Mucosa of rectum (tissue), 2 donors: ENCODE measurements around the gene ARRDC1.

Experiments used
- H3K27ac ChIP-seq, 2 donors: one replicate each; pipeline ENCODE4 v1.7.0; 2013; ENCODE audit warnings: inconsistent platforms in 2 of 2, low read depth in 2 of 2, low read length in 2 of 2
- H3K27me3 ChIP-seq, 2 donors: one replicate each; pipeline ENCODE4 v1.7.0; 2013; ENCODE audit warnings: low read length in 2 of 2; ENCODE audit not compliant: control insufficient read depth in 2 of 2, insufficient read depth in 2 of 2
- H3K36me3 ChIP-seq, 2 donors: one replicate each; pipeline ENCODE4 v1.7.0; 2013; ENCODE audit warnings: low read length in 2 of 2; ENCODE audit not compliant: control insufficient read depth in 2 of 2, insufficient read depth in 2 of 2
- H3K4me1 ChIP-seq, 2 donors: one replicate each; pipeline ENCODE4 v1.7.0; 2013; ENCODE audit warnings: low read length in 2 of 2, mild to moderate bottlenecking in 1 of 2; ENCODE audit not compliant: control insufficient read depth in 2 of 2, insufficient read depth in 2 of 2
- H3K4me3 ChIP-seq, 2 donors: one replicate each; pipeline ENCODE4 v1.7.0; 2013; ENCODE audit warnings: low read length in 2 of 2
- H3K9ac ChIP-seq, 2 donors: one replicate each; pipeline ENCODE4 v1.7.0; 2013; ENCODE audit warnings: low read length in 2 of 2, low read depth in 1 of 2, mild to moderate bottlenecking in 1 of 2
- H3K9me3 ChIP-seq, 2 donors: one replicate each; pipeline ENCODE4 v1.7.0; 2013; ENCODE audit warnings: low read length in 2 of 2; ENCODE audit not compliant: control insufficient read depth in 2 of 2
- donor health status: healthy.
- donor health status: Normal muscosa, but diverticular disease.

ARRDC1 gene

DNA sequence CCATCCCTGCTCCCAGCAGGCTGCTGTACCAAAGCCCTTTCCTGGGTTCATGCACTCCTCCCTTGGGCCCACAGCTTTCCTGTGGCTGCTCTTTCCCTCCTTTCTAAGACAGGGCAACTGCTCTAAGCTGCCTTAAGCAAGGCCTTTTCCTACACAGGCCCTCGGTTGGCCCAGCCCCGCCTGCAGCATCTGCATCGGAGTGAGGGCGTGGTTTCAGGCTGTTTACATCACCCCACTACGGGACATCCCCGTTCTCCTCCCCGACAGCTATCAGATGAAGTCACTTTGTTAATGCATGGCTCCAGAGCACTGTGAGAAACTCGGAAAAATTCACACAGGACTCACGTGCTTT lies 30.1 kb upstream of the ARRDC1 start:
- Histone ChIP-seq H3K27me3 (no peaks in the 10 kb centered on the region), H3K9me3 (no peaks in the 10 kb centered on the region), H3K9ac (no peak overlapping the region), H3K4me3 (no peak overlapping the region), H3K36me3 (peaks cover 25 to 37% of the 10 kb centered on the region in 2 donors), H3K27ac (no peak overlapping the region), H3K4me1 (peaks cover 11 to 12% of the 10 kb centered on the region in 2 donors)

DNA sequence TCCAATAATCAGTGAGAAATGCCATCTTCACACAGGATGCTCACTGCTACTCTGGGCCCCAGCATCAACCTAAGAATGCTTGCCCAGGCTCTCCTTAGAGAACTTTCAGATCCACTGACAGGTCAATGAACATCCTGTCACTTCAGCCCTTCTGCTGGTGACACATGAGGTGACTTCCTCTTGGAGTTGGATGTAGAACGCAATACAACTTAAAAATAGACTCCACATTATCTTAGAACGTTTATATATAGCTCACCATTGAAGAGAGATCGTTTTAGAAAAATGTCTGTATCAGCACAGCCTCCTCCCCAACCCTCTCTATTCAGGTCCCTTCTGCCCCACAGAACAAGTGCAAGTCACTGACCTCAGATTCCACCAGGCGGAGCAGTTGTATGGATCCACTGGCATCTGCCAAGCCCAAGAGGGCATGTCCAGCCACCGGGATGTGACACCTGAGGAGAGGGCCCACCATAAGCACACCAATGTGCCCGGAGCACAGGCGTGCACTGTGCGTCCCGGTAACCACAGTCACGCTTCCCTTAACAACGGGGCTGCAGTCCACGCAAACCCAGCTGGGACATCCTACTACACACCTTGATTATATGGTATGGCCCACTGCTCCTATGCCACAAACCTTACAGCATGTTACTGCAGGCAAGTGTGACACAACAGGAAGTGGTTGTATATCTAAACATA lies 29.6 kb upstream of the ARRDC1 start:
- Histone ChIP-seq H3K4me3 (no peak overlapping the region), H3K36me3 (peaks cover 25 to 33% of the 10 kb centered on the region in 2 donors), H3K27me3 (no peaks in the 10 kb centered on the region), H3K4me1 (peaks cover 11 to 12% of the 10 kb centered on the region in 2 donors), H3K9ac (no peak overlapping the region), H3K27ac (no peak overlapping the region), H3K9me3 (no peaks in the 10 kb centered on the region)

- Histone ChIP-seq H3K36me3 (peaks cover 21 to 30% of the 10 kb centered on the region in 2 donors), H3K4me3 (peak within 1 kb of the TSS; percentile 84 to 94), H3K27ac (peak within 1 kb of the TSS; percentile 81 to 82), H3K27me3 (no peaks in the 10 kb centered on the region), H3K9me3 (no peaks in the 10 kb centered on the region), H3K4me1 (peaks cover 11 to 12% of the 10 kb centered on the region in 2 donors), H3K9ac (peak within 1 kb of the TSS; percentile 78 to 88)
Measured at GRCh38 chr9:137578518-137579258, 26.8 kb upstream of the ARRDC1 start, which contains the start of gene DPH7. TSS of gene DPH7 (minus strand) at chr9:137578925. CDS start at chr9:137578777, 148 bp downstream.

DNA sequence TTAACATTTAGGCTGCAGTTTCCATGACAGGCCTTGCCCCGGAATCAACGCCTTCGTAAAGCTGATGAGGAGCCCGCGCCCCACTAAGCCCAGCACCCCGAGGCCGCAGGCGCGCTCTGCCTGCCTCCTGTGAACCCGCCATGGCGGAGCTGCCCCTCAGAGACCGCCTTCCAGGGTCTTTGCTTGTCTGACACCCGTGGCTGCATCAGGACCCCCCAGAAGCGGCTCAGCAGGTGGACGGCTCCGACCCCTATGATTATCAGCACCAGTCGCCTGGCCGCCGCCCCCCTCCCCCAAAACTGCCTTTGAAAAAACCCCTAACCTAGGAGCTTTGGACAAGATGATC lies 26.3 kb upstream of the ARRDC1 start:
- Histone ChIP-seq H3K9me3 (no peaks in the 10 kb centered on the region), H3K27ac (peak overlapping the region; percentile 81 to 82), H3K4me1 (peaks cover 11 to 12% of the 10 kb centered on the region in 2 donors), H3K27me3 (no peaks in the 10 kb centered on the region), H3K9ac (peak overlapping the region in 1 of 2 donors; percentile 78), H3K36me3 (peaks cover 20 to 24% of the 10 kb centered on the region in 2 donors), H3K4me3 (peak overlapping the region; percentile 60 to 94)

GRCh38 chr9:137580209-137580953 lies 25.1 kb upstream of the ARRDC1 start:
- no peaks in the 10 kb centered on the region for H3K27me3 ChIP-seq
- peaks cover 13 to 17% of the 10 kb centered on the region in 2 donors for H3K36me3 ChIP-seq
- H3K4me3 ChIP-seq: no peak overlapping the region
- H3K4me1 ChIP-seq: peaks cover 11 to 12% of the 10 kb centered on the region in 2 donors
- H3K9me3 ChIP-seq: no peaks in the 10 kb centered on the region
- no peak overlapping the region for H3K9ac ChIP-seq
- no peak overlapping the region for H3K27ac ChIP-seq

GRCh38 chr9:137580954-137581322 lies 24.5 kb upstream of the ARRDC1 start:
- no peaks in the 10 kb centered on the region for H3K9me3 ChIP-seq
- H3K27ac ChIP-seq: no peak overlapping the region
- peaks cover 15 to 18% of the 10 kb centered on the region in 2 donors for H3K36me3 ChIP-seq
- peaks cover 11 to 12% of the 10 kb centered on the region in 2 donors for H3K4me1 ChIP-seq
- no peak overlapping the region for H3K9ac ChIP-seq
- no peak overlapping the region for H3K4me3 ChIP-seq
- H3K27me3 ChIP-seq: no peaks in the 10 kb centered on the region

GRCh38 chr9:137581361-137582285 lies 23.9 kb upstream of the ARRDC1 start:
- Histone ChIP-seq H3K27ac (no peak overlapping the region), H3K4me3 (no peak overlapping the region), H3K27me3 (no peaks in the 10 kb centered on the region), H3K9ac (no peak overlapping the region), H3K36me3 (peaks cover 13 to 19% of the 10 kb centered on the region in 2 donors), H3K9me3 (no peaks in the 10 kb centered on the region), H3K4me1 (peaks cover 11 to 12% of the 10 kb centered on the region in 2 donors)

GRCh38 chr9:137582286-137582860 lies 23.1 kb upstream of the ARRDC1 start:
- no peak overlapping the region for H3K9ac ChIP-seq
- H3K27me3 ChIP-seq: no peaks in the 10 kb centered on the region
- H3K9me3 ChIP-seq: no peaks in the 10 kb centered on the region
- H3K36me3 ChIP-seq: peaks cover 21 to 26% of the 10 kb centered on the region in 2 donors
- H3K27ac ChIP-seq: no peak overlapping the region
- peaks cover 7 to 8% of the 10 kb centered on the region in 2 donors for H3K4me1 ChIP-seq
- no peak overlapping the region for H3K4me3 ChIP-seq

DNA sequence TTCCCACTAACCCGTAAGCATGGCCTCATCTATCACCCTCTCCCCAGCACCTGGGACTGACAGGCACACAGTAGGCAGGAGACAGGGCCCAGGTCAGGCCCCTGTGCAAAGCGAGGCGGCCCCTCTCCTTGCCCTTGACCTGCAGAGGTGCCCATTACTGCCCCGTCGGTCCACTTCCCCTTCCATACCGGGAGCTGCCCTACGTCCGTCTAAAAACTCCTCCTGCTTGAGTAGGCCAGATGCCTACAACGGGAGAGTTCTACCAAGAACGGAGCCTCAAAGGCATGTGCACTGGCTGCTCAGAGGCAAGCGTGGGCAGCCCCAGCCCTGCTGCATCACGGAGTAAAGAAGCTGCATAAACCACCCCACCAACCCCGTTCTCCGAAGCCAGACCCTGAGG lies 22.1 kb upstream of the ARRDC1 start:
- Histone ChIP-seq H3K9ac (no peak overlapping the region), H3K36me3 (peaks cover 26 to 31% of the 10 kb centered on the region in 2 donors), H3K27me3 (no peaks in the 10 kb centered on the region), H3K4me1 (peaks cover 0 to 3% of the 10 kb centered on the region in 2 donors), H3K9me3 (no peaks in the 10 kb centered on the region), H3K27ac (no peak overlapping the region), H3K4me3 (no peak overlapping the region)
